GM21825 (cell line): ENCODE results near the gene MYOG.

Experiments used
- ATAC-seq: cut with Tn5 transposase; IDR thresholded peaks from one replicate; pipeline ENCODE4 v1.9.1; 2021; ENCODE audit warnings: mild to moderate bottlenecking, moderate library complexity; ENCODE audit not compliant: unreplicated experiment

The MYOG gene

GRCh38 chr1:203048555-203049051 is 37.2 kb downstream of the MYOG start:
- no peak for ATAC-seq

- ATAC-seq: no peak
These were observed 37.7 kb downstream of the MYOG start for GRCh38 chr1:203048086-203048485.

DNA sequence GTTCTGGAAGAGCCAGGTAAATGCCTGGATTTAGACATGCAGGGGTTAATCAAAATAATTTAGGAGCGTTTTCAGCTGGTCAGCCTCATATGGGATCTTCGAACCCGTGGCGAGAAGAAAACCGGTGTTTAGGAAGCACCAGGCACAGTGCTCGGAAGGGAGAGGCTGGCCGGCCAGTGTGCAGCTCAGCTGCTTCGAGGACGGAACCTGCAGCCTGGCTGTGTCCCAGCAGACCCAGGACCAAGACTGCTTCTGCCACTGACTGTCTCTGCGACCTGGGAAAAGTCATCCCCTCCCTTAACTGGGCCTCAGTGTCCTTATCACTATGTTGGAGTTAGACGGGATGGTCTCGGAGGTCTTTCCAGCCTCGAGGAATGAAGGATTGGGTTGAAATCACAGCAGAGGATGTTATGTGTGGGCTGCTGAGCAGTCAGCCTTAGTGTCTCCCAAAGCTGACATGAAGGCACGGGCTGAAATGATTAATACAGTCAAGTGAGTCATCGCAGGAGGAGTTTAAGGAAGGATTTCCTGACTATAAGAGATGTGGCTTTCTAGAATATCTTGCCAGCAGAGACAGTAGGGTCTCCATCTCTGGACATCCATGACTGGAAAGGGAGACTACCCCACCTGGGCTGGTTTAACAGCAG is 38.7 kb downstream of the MYOG start:
- ATAC-seq: no peak

GRCh38 chr1:203045821-203046594 is 39.8 kb downstream of the MYOG start:
- no peak for ATAC-seq

GRCh38 chr1:203045336-203045735 is 40.5 kb downstream of the MYOG start:
- no peak for ATAC-seq

- ATAC-seq: no peak
These were observed 41.1 kb downstream of the MYOG start for GRCh38 chr1:203044546-203045250.

DNA sequence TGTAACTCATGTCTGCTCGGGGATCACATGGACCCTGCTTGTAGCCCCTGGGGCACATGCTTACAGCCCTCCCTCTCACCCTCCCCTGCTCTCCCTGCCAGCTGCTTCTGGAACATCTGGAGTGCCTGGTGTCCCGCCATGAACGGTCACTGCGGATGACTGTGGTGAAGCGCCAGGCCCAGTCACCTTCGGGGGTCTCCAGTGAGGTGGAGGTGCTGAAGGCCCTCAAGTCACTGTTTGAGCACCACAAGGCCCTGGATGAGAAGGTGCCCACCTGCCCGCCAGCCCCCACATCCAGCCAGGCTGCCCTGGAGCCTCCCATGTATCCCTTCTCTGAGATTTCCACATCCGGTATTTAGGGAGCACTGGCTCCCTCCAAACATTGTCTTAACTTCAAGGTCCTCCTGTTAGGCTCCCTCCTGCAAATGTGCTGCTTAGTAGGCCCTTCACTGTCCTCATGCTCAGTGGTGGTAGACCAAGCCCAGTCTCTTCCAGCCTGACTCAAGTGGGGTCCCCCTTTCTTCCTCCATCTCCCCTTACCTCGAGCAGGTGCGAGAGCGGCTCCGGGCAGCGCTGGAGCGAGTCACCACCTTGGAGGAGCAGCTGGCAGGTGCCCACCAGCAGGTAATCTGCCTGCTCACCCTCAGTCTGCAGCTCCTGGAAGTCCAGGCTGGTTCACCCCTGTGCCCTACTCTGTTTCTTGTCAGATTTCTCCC is 41.8 kb downstream of the MYOG start:
- ATAC-seq: no peak

- no peak for ATAC-seq
These were observed 44.4 kb downstream of the MYOG start for GRCh38 chr1:203041351-203041932.

DNA sequence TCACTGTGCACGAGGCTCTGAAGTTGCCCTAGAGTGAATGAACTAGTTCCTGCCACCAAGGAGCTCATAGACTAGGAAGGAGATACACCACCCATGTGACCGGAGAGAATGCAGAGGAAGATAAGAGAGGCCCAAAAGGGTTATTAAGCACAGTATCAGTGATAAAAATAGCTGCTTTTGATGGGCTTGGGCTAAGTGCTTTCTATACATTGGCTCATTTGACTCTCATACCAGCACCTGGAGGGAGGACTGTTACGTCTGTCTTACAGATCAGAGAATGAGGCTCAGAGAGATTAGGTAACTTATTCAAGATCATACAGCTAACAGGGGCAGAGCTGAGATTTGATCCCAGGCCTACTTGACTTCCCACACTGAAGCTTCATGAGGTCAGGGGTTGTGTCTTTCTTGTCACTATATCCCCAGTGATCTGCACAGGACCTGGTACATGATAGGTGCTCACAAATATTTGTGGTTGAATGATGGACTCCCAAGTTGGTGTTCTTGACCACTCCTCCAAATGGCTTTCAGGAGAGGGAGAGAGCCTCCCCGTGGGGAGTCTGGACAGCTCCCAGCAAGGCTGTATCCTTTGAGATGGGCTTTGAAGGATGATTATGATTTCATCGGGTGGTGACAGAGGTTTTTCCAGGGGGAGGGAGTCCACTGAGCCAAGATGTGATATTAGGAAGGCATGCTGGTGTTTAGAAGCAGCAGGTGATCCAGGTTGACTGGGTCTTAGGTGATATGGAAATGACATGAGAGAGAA is 45.1 kb downstream of the MYOG start:
- ATAC-seq: no peak

- no peak for ATAC-seq
These were observed 46.0 kb downstream of the MYOG start for GRCh38 chr1:203039609-203040512.

GRCh38 chr1:203038891-203039608 is 46.8 kb downstream of the MYOG start:
- no peak for ATAC-seq

DNA sequence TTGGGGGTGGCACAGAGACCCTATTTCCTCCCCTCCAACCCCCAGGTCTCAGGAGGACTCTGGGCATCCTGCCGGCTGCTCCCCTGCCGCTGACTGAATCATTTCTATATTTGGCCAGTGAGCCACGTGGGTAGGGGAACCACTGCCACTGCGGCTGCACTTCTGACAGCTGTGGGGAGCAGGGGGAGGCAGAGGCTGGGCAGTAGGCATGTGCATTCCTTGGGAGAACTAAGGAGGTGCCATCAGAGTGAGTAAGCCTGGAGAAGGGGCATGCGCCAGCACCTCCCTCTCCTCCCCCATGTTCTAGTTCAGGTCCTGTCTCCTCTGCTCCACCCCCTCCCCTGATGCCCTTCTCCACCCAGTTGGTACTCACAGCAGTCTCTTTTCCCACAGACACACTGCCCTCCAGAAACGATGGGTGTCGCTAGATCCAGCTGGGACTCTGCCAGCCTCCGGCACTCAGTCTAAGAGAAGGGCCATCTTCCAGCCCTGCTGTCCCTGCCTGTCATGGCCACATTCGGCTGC is 47.5 kb downstream of the MYOG start:
- peak; percentile 67 for ATAC-seq

GRCh38 chr1:203037509-203038190 is 48.2 kb downstream of the MYOG start:
- no peak for ATAC-seq

- no peak for ATAC-seq
These were observed 49.3 kb downstream of the MYOG start for GRCh38 chr1:203036537-203036936.

- ATAC-seq: no peak
These were observed 49.7 kb downstream of the MYOG start for GRCh38 chr1:203036135-203036534.

DNA sequence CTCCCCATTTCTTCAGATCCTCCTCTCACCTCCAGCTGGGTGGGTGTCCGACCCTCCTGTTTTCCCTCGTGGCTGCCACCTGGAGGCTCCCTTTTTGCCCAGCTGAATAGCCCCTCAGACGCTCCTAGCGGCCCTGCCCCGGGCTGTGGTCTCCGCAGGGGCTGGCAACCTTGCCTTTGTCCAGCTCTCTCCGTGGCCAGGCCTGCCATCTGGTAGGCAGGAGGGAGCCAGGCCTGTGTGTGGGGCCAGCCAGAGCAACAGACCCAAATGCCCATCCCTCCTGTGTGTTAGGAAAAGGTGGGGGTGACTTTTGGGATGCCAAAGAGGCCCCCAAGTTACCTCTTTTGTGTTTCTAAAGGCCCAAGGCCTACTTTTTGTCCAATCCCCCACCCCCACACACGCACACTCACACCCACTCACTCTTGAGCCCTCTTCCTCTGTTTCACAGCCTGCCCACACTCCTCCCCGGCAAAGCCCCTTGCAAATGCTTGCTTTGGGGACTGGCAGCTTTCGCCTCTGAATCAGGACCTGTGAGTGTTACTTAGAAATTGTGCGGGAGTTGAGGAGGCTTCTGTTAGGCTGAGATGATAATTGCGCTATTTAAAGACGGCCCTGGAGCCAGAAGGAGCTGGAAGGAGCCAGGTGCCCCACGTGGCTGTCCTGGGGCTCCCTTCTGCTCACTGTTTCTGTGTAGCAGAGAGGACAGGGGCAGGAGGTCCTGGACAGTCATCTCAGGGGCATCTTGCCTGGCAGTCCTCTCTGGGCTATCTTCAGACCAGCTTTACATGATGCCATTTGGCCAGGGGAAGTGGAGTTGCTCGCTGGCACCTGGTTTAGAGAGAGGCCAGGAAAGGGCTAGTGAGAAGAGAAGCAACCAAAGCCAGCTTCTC is 50.5 kb downstream of the MYOG start:
- ATAC-seq: no peak
